Peyer's patch (tissue), 4 donors: ENCODE results near the gene PCYT1A. TPM values are rescaled to one million over a fixed set of nuclear protein-coding genes. Genes with fewer than 3 reads are reported as not detected.

Experiments
- DNase-seq, 3 donors: peaks; one replicate each; pipeline ENCODE4 v3.0.0-alpha.2; 2017 to 2019
- H3K27ac ChIP-seq, 4 donors: fragments of 200-600 bp; sonication (generic); one replicate each; pipeline ENCODE4 v1.5.1; 2016 to 2019
- H3K27me3 ChIP-seq, 2 donors: fragments of 200-600 bp; sonication (generic); one replicate each; pipeline ENCODE4 v1.5.1; 2019
- H3K36me3 ChIP-seq, 3 donors: fragments of 200-600 bp; sonication (generic); one replicate each; pipeline ENCODE4 v1.5.1; 2016 to 2019
- H3K4me1 ChIP-seq, 4 donors: fragments of 200-600 bp; sonication (generic); one replicate each; pipeline ENCODE4 v1.5.1; 2016 to 2019
- H3K4me3 ChIP-seq, 4 donors: fragments of 200-600 bp; sonication (generic); 1 replicate in 3 of 4; 2 replicates in 1 of 4; pipeline ENCODE4 v1.5.1; 2016 to 2019; ENCODE audit warnings: mild to moderate bottlenecking in 1 of 4
- H3K9me3 ChIP-seq, 4 donors: fragments of 200-600 bp; sonication (generic); one replicate each; pipeline ENCODE4 v1.5.1; 2016 to 2019; ENCODE audit warnings: mild to moderate bottlenecking in 1 of 4
- POLR2A ChIP-seq, 2 donors: fragments of 450-650 bp; IDR thresholded peaks; one replicate each; pipeline ENCODE4 v1.5.1; 2017; ENCODE audit warnings: antibody characterized with exemption in 2 of 2, mild to moderate bottlenecking in 2 of 2, moderate library complexity in 2 of 2
- total RNA-seq, 4 donors: library from RNA; depleted of rRNA; stranded (reverse); fragments of >200 nt; gene quantifications; one replicate each; pipeline ENCODE4 v1.1.0, GENCODE V29; 2016
- TF ChIP-seq, protein P1 (sequence below), 6 experiments: fragments of 450-650 bp in 4 of 6; fragments of 200-600 bp in 2 of 6; sonication (generic) in 1 of 6; IDR thresholded peaks; one replicate each; pipeline ENCODE4 v1.5.1; 2017 to 2019; ENCODE audit warnings: antibody characterized with exemption in 6 of 6, mild to moderate bottlenecking in 3 of 6, moderate library complexity in 1 of 6

The PCYT1A gene
- total RNA-seq, 4 donors from 2014 or later = 168 to 211 (median 177) TPM

DNA sequence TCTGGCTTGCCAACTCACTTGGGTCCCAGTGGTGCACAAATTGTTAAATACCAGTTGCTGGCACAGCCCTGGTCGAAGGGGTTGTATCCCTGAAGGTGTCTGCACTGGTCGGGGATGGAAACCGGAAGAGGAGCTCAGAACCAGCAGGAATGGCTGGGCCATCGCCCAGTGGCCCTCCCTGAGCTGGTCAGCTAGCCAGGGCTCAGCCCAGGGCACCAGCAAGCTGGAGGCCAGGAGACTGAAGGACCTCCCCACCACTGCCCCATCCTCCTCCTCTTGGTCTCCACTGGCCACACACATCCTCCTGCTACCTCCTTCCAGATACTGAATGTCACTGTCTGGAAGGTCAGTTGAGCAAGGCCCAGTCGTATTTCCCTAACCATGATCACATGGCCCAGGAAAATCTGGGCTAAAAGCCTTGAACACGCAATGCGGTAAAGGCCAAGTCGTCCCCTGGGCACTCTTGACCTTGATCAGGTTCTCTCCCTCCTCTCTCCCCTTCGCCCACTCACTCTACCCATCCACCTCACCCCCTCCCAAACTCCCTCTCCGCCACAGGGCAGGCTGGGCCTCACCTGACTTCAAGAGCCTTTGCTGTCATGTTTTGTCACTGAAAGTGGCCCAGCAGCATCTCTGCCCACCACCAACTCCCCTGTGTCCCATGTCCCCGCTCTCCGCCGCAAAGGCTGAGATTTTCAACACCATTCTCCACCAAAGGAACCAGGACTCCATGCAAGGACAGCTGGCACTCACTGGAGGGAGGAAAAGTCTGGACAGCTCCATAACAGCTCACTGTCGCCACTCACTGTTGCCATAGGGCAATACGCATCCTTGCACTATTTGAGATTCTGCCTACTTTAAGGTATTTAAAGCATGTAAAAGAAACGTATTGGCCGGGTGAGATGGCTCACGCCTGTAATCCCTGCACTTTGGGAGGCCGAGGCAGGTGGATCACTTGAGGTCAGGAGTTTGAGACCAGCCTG, 88.5 kb downstream of the PCYT1A start:
- H3K27ac ChIP-seq = no peak overlapping the region
- no peaks in the 10 kb centered on the region for H3K36me3 ChIP-seq
- no peaks in the 10 kb centered on the region for H3K9me3 ChIP-seq
- no peak for TF ChIP-seq POLR2A (IDR thresholded peaks at IDR 0.05)
- TF ChIP-seq, protein P1, sequence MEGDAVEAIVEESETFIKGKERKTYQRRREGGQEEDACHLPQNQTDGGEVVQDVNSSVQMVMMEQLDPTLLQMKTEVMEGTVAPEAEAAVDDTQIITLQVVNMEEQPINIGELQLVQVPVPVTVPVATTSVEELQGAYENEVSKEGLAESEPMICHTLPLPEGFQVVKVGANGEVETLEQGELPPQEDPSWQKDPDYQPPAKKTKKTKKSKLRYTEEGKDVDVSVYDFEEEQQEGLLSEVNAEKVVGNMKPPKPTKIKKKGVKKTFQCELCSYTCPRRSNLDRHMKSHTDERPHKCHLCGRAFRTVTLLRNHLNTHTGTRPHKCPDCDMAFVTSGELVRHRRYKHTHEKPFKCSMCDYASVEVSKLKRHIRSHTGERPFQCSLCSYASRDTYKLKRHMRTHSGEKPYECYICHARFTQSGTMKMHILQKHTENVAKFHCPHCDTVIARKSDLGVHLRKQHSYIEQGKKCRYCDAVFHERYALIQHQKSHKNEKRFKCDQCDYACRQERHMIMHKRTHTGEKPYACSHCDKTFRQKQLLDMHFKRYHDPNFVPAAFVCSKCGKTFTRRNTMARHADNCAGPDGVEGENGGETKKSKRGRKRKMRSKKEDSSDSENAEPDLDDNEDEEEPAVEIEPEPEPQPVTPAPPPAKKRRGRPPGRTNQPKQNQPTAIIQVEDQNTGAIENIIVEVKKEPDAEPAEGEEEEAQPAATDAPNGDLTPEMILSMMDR (IDR thresholded peaks at IDR 0.05) = peak in 2 of 6 experiments; percentile 34 to 38
- no peaks in the 10 kb centered on the region for H3K27me3 ChIP-seq
- H3K4me1 ChIP-seq = peaks cover 0 to 23% (median 8%) of the 10 kb centered on the region in 4 donors
- DNase-seq = no peak
- no peak overlapping the region for H3K4me3 ChIP-seq

DNA sequence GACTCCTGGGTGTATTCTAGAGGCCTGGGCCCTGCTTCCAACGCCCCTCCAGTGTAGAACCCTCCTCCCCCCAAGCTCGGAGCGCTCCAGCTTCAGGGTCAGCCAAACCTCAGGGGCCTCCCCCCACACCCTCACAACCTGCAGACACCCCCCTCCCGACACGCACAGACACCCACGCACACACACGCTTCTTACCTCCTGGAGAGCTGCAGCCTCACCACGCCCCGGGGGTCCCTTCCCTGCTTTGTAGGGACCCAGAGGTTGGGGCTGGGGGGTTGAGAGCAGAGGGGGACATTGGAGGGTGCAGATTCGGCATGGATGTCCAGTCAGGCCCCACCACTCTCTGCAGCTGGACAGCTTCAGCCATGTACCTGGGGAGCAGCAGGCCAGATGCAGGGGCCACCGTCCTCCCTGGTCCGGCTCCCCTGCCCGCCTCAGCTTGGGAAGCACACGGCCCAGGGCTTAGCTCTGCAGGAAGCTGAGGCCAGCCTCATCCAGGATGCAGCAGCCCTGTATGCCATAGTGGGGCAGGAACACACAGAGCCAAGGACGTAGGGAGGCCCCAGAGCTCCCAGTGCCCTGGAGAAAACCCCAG, 89.3 kb downstream of the PCYT1A start:
- peaks cover under 1 to 31% (median 8%) of the 10 kb centered on the region in 4 donors for H3K4me1 ChIP-seq
- H3K27me3 ChIP-seq = no peaks in the 10 kb centered on the region
- TF ChIP-seq, protein P1 (IDR thresholded peaks at IDR 0.05) = no peak
- TF ChIP-seq POLR2A (IDR thresholded peaks at IDR 0.05) = no peak
- H3K9me3 ChIP-seq = no peaks in the 10 kb centered on the region
- no peaks in the 10 kb centered on the region for H3K36me3 ChIP-seq
- no peak overlapping the region for H3K4me3 ChIP-seq
- no peak overlapping the region for H3K27ac ChIP-seq
- no peak for DNase-seq

DNA sequence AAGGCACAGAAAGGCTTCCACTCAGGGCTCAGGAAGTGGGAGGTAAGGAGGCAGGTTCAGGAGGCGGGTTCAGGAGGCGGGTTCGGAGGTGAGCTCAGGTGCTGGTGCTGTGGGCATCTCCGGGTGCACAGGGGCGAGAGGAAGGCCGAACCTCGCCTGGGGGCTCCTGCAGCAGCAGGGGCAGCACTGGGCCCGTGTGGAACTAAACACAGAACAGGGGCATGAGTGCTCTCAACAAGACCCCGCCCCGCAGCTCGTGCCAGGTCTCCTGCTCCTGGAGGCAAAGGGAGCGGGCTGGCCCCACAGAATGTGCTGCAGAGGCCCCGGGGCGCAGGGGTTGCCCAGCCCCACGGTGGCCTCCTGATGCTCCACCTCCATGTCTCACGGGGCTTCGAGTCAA, 90.0 kb downstream of the PCYT1A start:
- Histone ChIP-seq H3K27ac (no peak overlapping the region), H3K4me3 (no peak overlapping the region), H3K4me1 (peaks cover 7 to 38% (median 14%) of the 10 kb centered on the region in 4 donors), H3K27me3 (no peaks in the 10 kb centered on the region), H3K36me3 (no peaks in the 10 kb centered on the region), H3K9me3 (no peaks in the 10 kb centered on the region)
- no peak for TF ChIP-seq POLR2A (IDR thresholded peaks at IDR 0.05)
- TF ChIP-seq, protein P1 (IDR thresholded peaks at IDR 0.05) = no peak
- DNase-seq = no peak

DNA sequence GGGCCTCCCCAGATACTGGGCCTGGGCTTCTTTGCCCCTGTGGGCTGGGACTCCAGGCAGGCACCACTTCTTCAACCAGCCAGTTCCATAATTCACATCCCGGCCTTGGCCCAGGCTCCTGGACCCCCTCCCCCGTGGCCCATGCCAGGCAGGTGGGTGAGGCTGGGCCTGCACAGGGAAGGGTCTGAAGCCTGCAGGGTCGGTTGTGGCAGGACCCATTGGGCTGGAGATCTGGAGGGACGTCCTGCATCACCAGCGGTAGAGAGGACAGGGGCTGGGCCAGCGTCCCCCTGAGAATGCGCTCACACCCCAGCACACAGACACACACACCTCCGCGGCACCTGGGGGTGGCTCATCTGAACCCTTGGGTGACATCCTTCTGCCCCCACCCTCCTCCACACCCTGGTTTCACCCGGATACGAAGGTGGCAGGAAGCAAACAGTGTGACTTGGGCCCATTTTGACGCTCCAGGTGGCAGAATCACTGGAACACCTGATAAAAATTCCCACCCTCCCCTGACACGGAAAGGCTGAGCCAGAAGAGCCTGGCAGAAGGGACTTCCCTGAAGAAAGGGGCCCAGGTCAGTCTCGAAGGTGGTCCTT, 91.8 kb downstream of the PCYT1A start:
- no peak overlapping the region for H3K27ac ChIP-seq

DNA sequence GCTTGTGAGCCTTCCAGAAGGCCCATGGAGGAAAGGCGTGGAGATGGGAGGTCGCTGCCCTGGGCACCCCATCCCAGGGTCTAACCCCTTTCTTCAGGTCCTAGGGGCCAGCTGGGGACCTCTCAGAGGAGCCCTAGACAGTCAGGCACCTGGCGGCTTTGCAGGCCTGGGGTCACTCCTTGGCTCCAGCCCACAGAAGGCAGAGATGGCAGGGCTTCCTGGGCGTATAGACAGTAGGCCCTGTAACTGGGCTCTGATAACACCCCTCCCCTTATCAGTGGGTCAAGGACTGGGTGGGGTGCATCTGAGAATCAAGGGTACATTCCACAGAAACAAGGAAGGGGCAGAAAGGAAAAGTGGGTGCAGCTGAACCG, 93.0 kb downstream of the PCYT1A start:
- no peaks in the 10 kb centered on the region for H3K27me3 ChIP-seq
- H3K36me3 ChIP-seq = no peaks in the 10 kb centered on the region
- H3K4me3 ChIP-seq = no peak overlapping the region
- TF ChIP-seq, protein P1 (IDR thresholded peaks at IDR 0.05) = no peak
- no peak for TF ChIP-seq POLR2A (IDR thresholded peaks at IDR 0.05)
- H3K9me3 ChIP-seq = no peaks in the 10 kb centered on the region
- DNase-seq = no peak
- H3K4me1 ChIP-seq = peaks cover 15 to 46% (median 20%) of the 10 kb centered on the region in 4 donors
- peak overlapping the region in 3 of 4 donors; percentile 78 to 91 (median 83) for H3K27ac ChIP-seq

More for the DNA sequence above, 91.8 kb downstream of the PCYT1A start:
- TF ChIP-seq, protein P1 (IDR thresholded peaks at IDR 0.05) = no peak
- TF ChIP-seq POLR2A (IDR thresholded peaks at IDR 0.05) = no peak
- H3K36me3 ChIP-seq = no peaks in the 10 kb centered on the region
- no peak overlapping the region for H3K4me3 ChIP-seq
- H3K27me3 ChIP-seq = no peaks in the 10 kb centered on the region
- peaks cover 15 to 46% (median 20%) of the 10 kb centered on the region in 4 donors for H3K4me1 ChIP-seq
- DNase-seq = no peak
- no peaks in the 10 kb centered on the region for H3K9me3 ChIP-seq
